ENCODE results near the gene TECPR1.

TECPR1 gene

GRCh38 chr7:98191668-98192431 is 60.2 kb downstream of the TECPR1 start:
- H3F3A ChIP-seq (ENCODE audit: insufficient read depth, low read length) = no peaks in the 10 kb centered on the region
- TF ChIP-seq EZH2 (IDR thresholded peaks at IDR 0.05; ENCODE audit: borderline replicate concordance, low read length) = no peak
- TF ChIP-seq, protein P1, sequence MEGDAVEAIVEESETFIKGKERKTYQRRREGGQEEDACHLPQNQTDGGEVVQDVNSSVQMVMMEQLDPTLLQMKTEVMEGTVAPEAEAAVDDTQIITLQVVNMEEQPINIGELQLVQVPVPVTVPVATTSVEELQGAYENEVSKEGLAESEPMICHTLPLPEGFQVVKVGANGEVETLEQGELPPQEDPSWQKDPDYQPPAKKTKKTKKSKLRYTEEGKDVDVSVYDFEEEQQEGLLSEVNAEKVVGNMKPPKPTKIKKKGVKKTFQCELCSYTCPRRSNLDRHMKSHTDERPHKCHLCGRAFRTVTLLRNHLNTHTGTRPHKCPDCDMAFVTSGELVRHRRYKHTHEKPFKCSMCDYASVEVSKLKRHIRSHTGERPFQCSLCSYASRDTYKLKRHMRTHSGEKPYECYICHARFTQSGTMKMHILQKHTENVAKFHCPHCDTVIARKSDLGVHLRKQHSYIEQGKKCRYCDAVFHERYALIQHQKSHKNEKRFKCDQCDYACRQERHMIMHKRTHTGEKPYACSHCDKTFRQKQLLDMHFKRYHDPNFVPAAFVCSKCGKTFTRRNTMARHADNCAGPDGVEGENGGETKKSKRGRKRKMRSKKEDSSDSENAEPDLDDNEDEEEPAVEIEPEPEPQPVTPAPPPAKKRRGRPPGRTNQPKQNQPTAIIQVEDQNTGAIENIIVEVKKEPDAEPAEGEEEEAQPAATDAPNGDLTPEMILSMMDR (IDR thresholded peaks at IDR 0.05; ENCODE audit: low read length) = no peak
- no peak overlapping the region for H2AFZ ChIP-seq (ENCODE audit: low read length)
- no peaks in the 10 kb centered on the region for H4K20me1 ChIP-seq (ENCODE audit: insufficient read depth, low read length)
- H3K9me3 ChIP-seq (ENCODE audit: low read length) = peaks cover 13% of the 10 kb centered on the region
- no peak overlapping the region for H3K9ac ChIP-seq (ENCODE audit: low read length)
- H3K79me2 ChIP-seq (ENCODE audit: insufficient read depth, low read length) = no peaks in the 10 kb centered on the region
- no peak overlapping the region for H3K4me2 ChIP-seq (ENCODE audit: low read length)
- no peak overlapping the region for H3K27ac ChIP-seq (ENCODE audit: low read depth, low read length, poor library complexity, severe bottlenecking)
- H3K4me1 ChIP-seq (ENCODE audit: insufficient read depth, low read length, severe bottlenecking) = no peaks in the 10 kb centered on the region
- H3K9me2 ChIP-seq (ENCODE audit: low read depth, low read length) = no peaks in the 10 kb centered on the region
- H3K36me3 ChIP-seq (ENCODE audit: insufficient read depth, low read length) = peaks cover 78% of the 10 kb centered on the region
- no peaks in the 10 kb centered on the region for H3K27me3 ChIP-seq (ENCODE audit: insufficient read depth, low read length)
- no peak overlapping the region for H3K4me3 ChIP-seq (ENCODE audit: low read depth, low read length, poor library complexity, severe bottlenecking)

GRCh38 chr7:98189559-98189958 is 62.5 kb downstream of the TECPR1 start:
- Histone ChIP-seq H3F3A (ENCODE audit: insufficient read depth, low read length) (no peaks in the 10 kb centered on the region), H3K36me3 (ENCODE audit: insufficient read depth, low read length) (peaks cover 64% of the 10 kb centered on the region), H3K9ac (ENCODE audit: low read length) (no peak overlapping the region), H3K9me3 (ENCODE audit: low read length) (peaks cover 13% of the 10 kb centered on the region), H3K9me2 (ENCODE audit: low read depth, low read length) (no peaks in the 10 kb centered on the region), H2AFZ (ENCODE audit: low read length) (no peak overlapping the region), H3K79me2 (ENCODE audit: insufficient read depth, low read length) (no peaks in the 10 kb centered on the region), H3K4me2 (ENCODE audit: low read length) (no peak overlapping the region), H4K20me1 (ENCODE audit: insufficient read depth, low read length) (no peaks in the 10 kb centered on the region), H3K27ac (ENCODE audit: low read depth, low read length, poor library complexity, severe bottlenecking) (no peak overlapping the region), H3K4me1 (ENCODE audit: insufficient read depth, low read length, severe bottlenecking) (no peaks in the 10 kb centered on the region), H3K4me3 (ENCODE audit: low read depth, low read length, poor library complexity, severe bottlenecking) (no peak overlapping the region), H3K27me3 (ENCODE audit: insufficient read depth, low read length) (no peaks in the 10 kb centered on the region)
- TF ChIP-seq, protein P1 (IDR thresholded peaks at IDR 0.05; ENCODE audit: low read length) = no peak
- TF ChIP-seq EZH2 (IDR thresholded peaks at IDR 0.05; ENCODE audit: borderline replicate concordance, low read length) = no peak

GRCh38 chr7:98187138-98187502 is 64.9 kb downstream of the TECPR1 start:
- no peaks in the 10 kb centered on the region for H4K20me1 ChIP-seq (ENCODE audit: insufficient read depth, low read length)
- H3K27ac ChIP-seq (ENCODE audit: low read depth, low read length, poor library complexity, severe bottlenecking) = no peak overlapping the region
- no peak overlapping the region for H3K4me2 ChIP-seq (ENCODE audit: low read length)
- no peaks in the 10 kb centered on the region for H3K79me2 ChIP-seq (ENCODE audit: insufficient read depth, low read length)
- H3K4me3 ChIP-seq (ENCODE audit: low read depth, low read length, poor library complexity, severe bottlenecking) = no peak overlapping the region
- no peaks in the 10 kb centered on the region for H3K4me1 ChIP-seq (ENCODE audit: insufficient read depth, low read length, severe bottlenecking)
- no peaks in the 10 kb centered on the region for H3F3A ChIP-seq (ENCODE audit: insufficient read depth, low read length)
- H2AFZ ChIP-seq (ENCODE audit: low read length) = no peak overlapping the region
- peaks cover 13% of the 10 kb centered on the region for H3K9me3 ChIP-seq (ENCODE audit: low read length)
- peaks cover 39% of the 10 kb centered on the region for H3K36me3 ChIP-seq (ENCODE audit: insufficient read depth, low read length)
- no peaks in the 10 kb centered on the region for H3K9me2 ChIP-seq (ENCODE audit: low read depth, low read length)
- H3K9ac ChIP-seq (ENCODE audit: low read length) = no peak overlapping the region
- TF ChIP-seq, protein P1 (IDR thresholded peaks at IDR 0.05; ENCODE audit: low read length) = no peak
- no peak for TF ChIP-seq EZH2 (IDR thresholded peaks at IDR 0.05; ENCODE audit: borderline replicate concordance, low read length)
- H3K27me3 ChIP-seq (ENCODE audit: insufficient read depth, low read length) = no peaks in the 10 kb centered on the region
